HEK293 (cell line): ENCODE results near the gene ATG12.

Source experiments
- GFI1B ChIP-seq: fragments of 450-650 bp; formaldehyde crosslinking; IDR thresholded peaks from 2 replicates; pipeline ENCODE4 v1.5.1; 2016; ENCODE audit warnings: missing biosample characterization, missing genetic modification characterization
- HOXC10 ChIP-seq: sonication (generic); formaldehyde crosslinking; IDR thresholded peaks from 2 replicates; pipeline ENCODE4 v1.8.1; 2023; ENCODE audit warnings: mild to moderate bottlenecking, missing genetic modification reagents
- SP2 ChIP-seq: fragments of 450-650 bp; formaldehyde crosslinking; IDR thresholded peaks from 2 replicates; pipeline ENCODE4 v1.5.1; 2016; ENCODE audit warnings: missing biosample characterization, missing genetic modification characterization
- SP3 ChIP-seq: fragments of 450-650 bp; formaldehyde crosslinking; IDR thresholded peaks from 2 replicates; pipeline ENCODE4 v1.5.1; 2016; ENCODE audit warnings: missing biosample characterization, missing genetic modification characterization
- YY2 ChIP-seq: fragments of 450-650 bp; formaldehyde crosslinking; IDR thresholded peaks from 2 replicates; pipeline ENCODE4 v1.5.1; 2016; ENCODE audit warnings: missing biosample characterization, missing genetic modification characterization
- ZBTB26 ChIP-seq: fragments of 450-650 bp; formaldehyde crosslinking; optimal IDR thresholded peaks from 2 replicates; pipeline ENCODE3; 2016; ENCODE audit warnings: missing biosample characterization, mild to moderate bottlenecking, missing genetic modification characterization
- ZFP37 ChIP-seq: fragments of 450-650 bp; formaldehyde crosslinking; IDR thresholded peaks from 2 replicates; pipeline ENCODE4 v1.5.1; 2016; ENCODE audit warnings: missing biosample characterization, missing genetic modification characterization
- ZNF112 ChIP-seq: fragments of 450-650 bp; formaldehyde crosslinking; IDR thresholded peaks from 2 replicates; pipeline ENCODE4 v1.5.0; 2017; ENCODE audit warnings: missing biosample characterization, missing genetic modification characterization
- ZNF133 ChIP-seq: fragments of 450-650 bp; formaldehyde crosslinking; IDR thresholded peaks from 2 replicates; pipeline ENCODE4 v1.5.1; 2016; ENCODE audit warnings: missing biosample characterization, missing genetic modification characterization
- ZNF155 ChIP-seq: fragments of 450-650 bp; formaldehyde crosslinking; IDR thresholded peaks from 2 replicates; pipeline ENCODE4 v1.5.1; 2016; ENCODE audit warnings: missing biosample characterization, missing genetic modification characterization
- ZNF19 ChIP-seq: fragments of 450-650 bp; formaldehyde crosslinking; IDR thresholded peaks from 2 replicates; pipeline ENCODE4; 2016; ENCODE audit warnings: missing biosample characterization, missing genetic modification characterization, low read depth
- ZNF266 ChIP-seq: fragments of 450-650 bp; formaldehyde crosslinking; IDR thresholded peaks from 2 replicates; pipeline ENCODE4 v1.5.1; 2016; ENCODE audit warnings: missing biosample characterization, missing genetic modification characterization, low read depth
- ZNF280D ChIP-seq: fragments of 450-650 bp; formaldehyde crosslinking; IDR thresholded peaks from 2 replicates; pipeline ENCODE4 v1.5.1; 2016; ENCODE audit warnings: missing biosample characterization, missing genetic modification characterization
- ZNF341 ChIP-seq: fragments of 450-650 bp; formaldehyde crosslinking; IDR thresholded peaks from 2 replicates; pipeline ENCODE4; 2016; ENCODE audit warnings: low read depth, missing biosample characterization, missing genetic modification characterization
- ZNF391 ChIP-seq: fragments of 450-650 bp; formaldehyde crosslinking; IDR thresholded peaks from 2 replicates; pipeline ENCODE4 v1.5.1; 2016; ENCODE audit warnings: low read depth, missing biosample characterization, missing genetic modification characterization, borderline replicate concordance
- ZNF404 ChIP-seq: fragments of 450-650 bp; formaldehyde crosslinking; IDR thresholded peaks from 2 replicates; pipeline ENCODE4 v1.5.1; 2017; ENCODE audit warnings: missing biosample characterization, missing genetic modification characterization
- ZNF513 ChIP-seq: fragments of 450-650 bp; IDR thresholded peaks from 2 replicates; pipeline ENCODE4 v1.5.1; 2018; ENCODE audit warnings: missing biosample characterization, missing genetic modification characterization
- ZNF518A ChIP-seq: fragments of 450-650 bp; formaldehyde crosslinking; conservative IDR thresholded peaks from 2 replicates; pipeline ENCODE4 v1.5.1; 2016; ENCODE audit warnings: low read depth, missing biosample characterization, missing genetic modification characterization
- ZNF585B ChIP-seq: fragments of 450-650 bp; formaldehyde crosslinking; IDR thresholded peaks from 2 replicates; pipeline ENCODE4 v1.5.1; 2016; ENCODE audit warnings: missing biosample characterization, missing genetic modification characterization
- ZNF610 ChIP-seq: fragments of 450-650 bp; formaldehyde crosslinking; IDR thresholded peaks from 2 replicates; pipeline ENCODE4 v1.5.1; 2016; ENCODE audit warnings: missing biosample characterization, missing genetic modification characterization, borderline replicate concordance
- ZNF692 ChIP-seq: fragments of 450-650 bp; formaldehyde crosslinking; IDR thresholded peaks from 2 replicates; pipeline ENCODE4 v1.5.1; 2016; ENCODE audit warnings: missing biosample characterization, missing genetic modification characterization
- ZNF830 ChIP-seq: fragments of 450-650 bp; IDR thresholded peaks from 2 replicates; pipeline ENCODE4 v1.5.0; 2018; ENCODE audit warnings: missing biosample characterization, missing genetic modification characterization, low read depth, mild to moderate bottlenecking, moderate library complexity
- ZSCAN23 ChIP-seq: fragments of 450-650 bp; formaldehyde crosslinking; IDR thresholded peaks from 2 replicates; pipeline ENCODE4 v1.5.1; 2016; ENCODE audit warnings: missing biosample characterization, missing genetic modification characterization

ATG12 gene

GRCh38 chr5:115841382-115842088 is at the start of gene ATG12, which contains the start of gene AP3S1 (continued):
- 0 out of 2 replicates have a peak, but pooled peaks have one; percentile 66 for TF ChIP-seq ZNF280D (tag by site-specific recombination)
- peak; percentile 87; the same call in 1 of the 2 replicates for TF ChIP-seq ZNF692 (tag by site-specific recombination)
- TF ChIP-seq YY2 (tag by site-specific recombination): peak; percentile 49; the same call in 1 of the 2 replicates
- TF ChIP-seq ZBTB26 (tag by site-specific recombination): peak; percentile 92
- no peak for TF ChIP-seq ZNF112 (tag by site-specific recombination)
- no peak for TF ChIP-seq ZNF585B (tag by site-specific recombination)
- TF ChIP-seq GFI1B: no peak
- TF ChIP-seq SP2: peak; percentile 72
- TF ChIP-seq ZNF133 (tag by site-specific recombination): no peak
- TF ChIP-seq ZNF513 (tag by site-specific recombination): no peak
- no peak for TF ChIP-seq ZFP37
- no peak for TF ChIP-seq ZNF391 (tag by site-specific recombination)
- no peak for TF ChIP-seq ZNF19 (tag by site-specific recombination)
- peak; percentile 98 for TF ChIP-seq SP3 (tag by site-specific recombination)
- no peak for TF ChIP-seq ZNF610 (tag by site-specific recombination)
- no peak for TF ChIP-seq ZSCAN23 (tag by site-specific recombination)
- no peak for TF ChIP-seq HOXC10 (CRISPR knock-in tag)
- no peak for TF ChIP-seq ZNF830 (tag by site-specific recombination)
- no peak for TF ChIP-seq ZNF266 (tag by site-specific recombination)
- TF ChIP-seq ZNF341 (tag by site-specific recombination): no peak
- peak; percentile 50 for TF ChIP-seq ZNF518A
- TF ChIP-seq ZNF404: no peak
- no peak for TF ChIP-seq ZNF155 (tag by site-specific recombination)
